ENCODE results near the gene TTLL9.

- TF ChIP-seq CTCF (IDR thresholded peaks at IDR 0.05) (no peak), POLR2AphosphoS5 (IDR thresholded peaks at IDR 0.05) (no peak), POLR2A (IDR thresholded peaks at IDR 0.05) (no peak)
These were observed 55.2 kb downstream of the TTLL9 start for GRCh38 chr20:31925631-31926030.

Data from breast epithelium (tissue), 3 donors.